ENCODE data around the gene GDF15. TPM values are rescaled to one million over a fixed set of nuclear protein-coding genes. Genes with fewer than 3 reads are reported as not detected.

The GDF15 gene
- polyA plus RNA-seq, 1 donor from 2014 or later, result not detected

GRCh38 chr19:18349524-18350128 lies 36.3 kb upstream of the GDF15 start:
- Histone ChIP-seq H3K27me3 (ENCODE audit: insufficient read depth, low read depth, low read length) (no peaks in the 10 kb centered on the region), H3K9me3 (ENCODE audit: low read length) (no peaks in the 10 kb centered on the region), H3K36me3 (ENCODE audit: insufficient read depth, low read length) (no peaks in the 10 kb centered on the region), H2AFZ (ENCODE audit: low read depth, low read length) (no peak overlapping the region), H3K79me2 (replicated peaks; ENCODE audit: insufficient read depth, low read length) (no peaks in the 10 kb centered on the region), H3K9me2 (ENCODE audit: insufficient read depth, low read length) (no peaks in the 10 kb centered on the region), H3K27ac (ENCODE audit: low read length) (no peak overlapping the region), H3F3A (ENCODE audit: insufficient read depth, low read length, poor library complexity, severe bottlenecking) (no peaks in the 10 kb centered on the region), H3K4me3 (ENCODE audit: low read length) (no peak overlapping the region), H4K20me1 (ENCODE audit: insufficient read depth) (no peaks in the 10 kb centered on the region), H3K4me2 (ENCODE audit: low read length) (no peak overlapping the region), H3K9ac (ENCODE audit: low read length) (no peak overlapping the region)
- TF ChIP-seq TAF1 (IDR thresholded peaks at IDR 0.05; ENCODE audit: low read depth) (no peak), RAD21 (conservative IDR thresholded peaks at IDR 0.05) (no peak), SMC3 (conservative IDR thresholded peaks at IDR 0.05; ENCODE audit: poor library complexity) (no peak)
- TF ChIP-seq, protein P1, sequence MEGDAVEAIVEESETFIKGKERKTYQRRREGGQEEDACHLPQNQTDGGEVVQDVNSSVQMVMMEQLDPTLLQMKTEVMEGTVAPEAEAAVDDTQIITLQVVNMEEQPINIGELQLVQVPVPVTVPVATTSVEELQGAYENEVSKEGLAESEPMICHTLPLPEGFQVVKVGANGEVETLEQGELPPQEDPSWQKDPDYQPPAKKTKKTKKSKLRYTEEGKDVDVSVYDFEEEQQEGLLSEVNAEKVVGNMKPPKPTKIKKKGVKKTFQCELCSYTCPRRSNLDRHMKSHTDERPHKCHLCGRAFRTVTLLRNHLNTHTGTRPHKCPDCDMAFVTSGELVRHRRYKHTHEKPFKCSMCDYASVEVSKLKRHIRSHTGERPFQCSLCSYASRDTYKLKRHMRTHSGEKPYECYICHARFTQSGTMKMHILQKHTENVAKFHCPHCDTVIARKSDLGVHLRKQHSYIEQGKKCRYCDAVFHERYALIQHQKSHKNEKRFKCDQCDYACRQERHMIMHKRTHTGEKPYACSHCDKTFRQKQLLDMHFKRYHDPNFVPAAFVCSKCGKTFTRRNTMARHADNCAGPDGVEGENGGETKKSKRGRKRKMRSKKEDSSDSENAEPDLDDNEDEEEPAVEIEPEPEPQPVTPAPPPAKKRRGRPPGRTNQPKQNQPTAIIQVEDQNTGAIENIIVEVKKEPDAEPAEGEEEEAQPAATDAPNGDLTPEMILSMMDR (IDR thresholded peaks at IDR 0.05; ENCODE audit: poor library complexity, severe bottlenecking), result no peak

DNA sequence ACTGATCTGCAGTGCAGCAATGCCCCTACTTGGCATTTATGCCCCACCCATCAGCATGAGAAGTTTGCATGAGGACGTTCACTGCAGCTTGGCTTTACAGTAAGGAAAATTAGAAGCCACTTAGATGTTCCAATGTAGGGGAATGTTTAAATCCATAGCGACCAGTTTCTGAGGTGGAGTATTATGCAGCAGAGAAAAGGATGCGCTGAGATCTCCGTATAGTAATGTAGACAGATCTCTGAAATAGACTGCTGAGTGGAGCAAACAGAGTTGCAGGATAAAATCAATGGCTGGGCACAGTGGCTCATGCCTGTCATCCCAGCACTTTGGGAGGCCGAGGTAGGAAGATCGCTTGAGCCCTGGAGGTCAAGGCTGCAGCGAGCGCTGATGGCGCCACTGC lies 35.5 kb upstream of the GDF15 start:
- H3K9ac ChIP-seq (ENCODE audit: low read length), result no peak overlapping the region
- H3F3A ChIP-seq (ENCODE audit: insufficient read depth, low read length, poor library complexity, severe bottlenecking), result no peaks in the 10 kb centered on the region
- H3K27me3 ChIP-seq (ENCODE audit: insufficient read depth, low read depth, low read length), result no peaks in the 10 kb centered on the region
- H3K9me3 ChIP-seq (ENCODE audit: low read length), result no peaks in the 10 kb centered on the region
- no peak overlapping the region for H3K4me2 ChIP-seq (ENCODE audit: low read length)
- no peaks in the 10 kb centered on the region for H3K9me2 ChIP-seq (ENCODE audit: insufficient read depth, low read length)
- no peak overlapping the region for H3K4me3 ChIP-seq (ENCODE audit: low read length)
- no peak overlapping the region for H2AFZ ChIP-seq (ENCODE audit: low read depth, low read length)
- H3K27ac ChIP-seq (ENCODE audit: low read length), result no peak overlapping the region
- H3K36me3 ChIP-seq (ENCODE audit: insufficient read depth, low read length), result no peaks in the 10 kb centered on the region
- H3K79me2 ChIP-seq (replicated peaks; ENCODE audit: insufficient read depth, low read length), result no peaks in the 10 kb centered on the region
- no peaks in the 10 kb centered on the region for H4K20me1 ChIP-seq (ENCODE audit: insufficient read depth)
- TF ChIP-seq, protein P1 (IDR thresholded peaks at IDR 0.05; ENCODE audit: poor library complexity, severe bottlenecking), result no peak
- no peak for TF ChIP-seq POLR2AphosphoS5 (IDR thresholded peaks at IDR 0.05)
- TF ChIP-seq EZH2 (IDR thresholded peaks at IDR 0.05; ENCODE audit: borderline replicate concordance, insufficient read depth, low read length, poor library complexity, severe bottlenecking), result no peak
- TF ChIP-seq REST (IDR thresholded peaks at IDR 0.05; ENCODE audit: borderline replicate concordance), result no peak
- no peak for TF ChIP-seq TAF1 (IDR thresholded peaks at IDR 0.05; ENCODE audit: low read depth)
- TF ChIP-seq SMC3 (conservative IDR thresholded peaks at IDR 0.05; ENCODE audit: poor library complexity), result no peak
- no peak for TF ChIP-seq RAD21 (conservative IDR thresholded peaks at IDR 0.05)
- no peak for TF ChIP-seq EP300 (conservative IDR thresholded peaks at IDR 0.05; ENCODE audit: poor library complexity, severe bottlenecking)
- TF ChIP-seq MXI1 (conservative IDR thresholded peaks at IDR 0.05; ENCODE audit: poor library complexity, severe bottlenecking), result no peak
